Measurements from ENCODE around the gene SAA4. TPM values are rescaled to one million over a fixed set of nuclear protein-coding genes. Genes with fewer than 3 reads are reported as not detected.
A peak's percentile ranks its signal among the peaks of the same experiment; 100 is the strongest.

Gene SAA4
- total RNA-seq, 1 experiment from 2014 or later = 7.2 TPM

- CTCF ChIA-PET = interaction anchor here (1.0 to 1.5 kb wide), 6 partner anchors 9 to 128 kb away, joined by 3 to 10 read pairs (median 4); no protein-coding TSS in a partner anchor
- Mint-ChIP-seq H3K27ac (ENCODE audit: unreplicated experiment) (no peak overlapping the region), H3K4me3 (ENCODE audit: low read depth, unreplicated experiment) (no peak overlapping the region), H3K4me1 (ENCODE audit: low read depth, unreplicated experiment) (peaks cover 21% of the 10 kb centered on the region), H3K36me3 (ENCODE audit: insufficient read depth, unreplicated experiment) (peaks cover 9% of the 10 kb centered on the region), H3K9me3 (ENCODE audit: low read depth, unreplicated experiment) (no peaks in the 10 kb centered on the region), H3K27me3 (ENCODE audit: unreplicated experiment) (no peaks in the 10 kb centered on the region)
- peak; percentile 83 for TF ChIP-seq CTCF (IDR thresholded peaks at IDR 0.05; ENCODE audit: unreplicated experiment)
- no TSS peak for BruUV-seq (replicated peaks)
- intact Hi-C loops (cut with micrococcal nuclease; ENCODE audit: unreplicated experiment) = loop anchor here (5.0 to 10.0 kb wide), 3 partner anchors 78 to 281 kb away; partner anchors contain the start of genes GTF2H1, HPS5 and TSG101
- peak; percentile 76 for DNase-seq
Measured at GRCh38 chr11:18243783-18244362, 7.3 kb upstream of the SAA4 start.

- CTCF ChIA-PET = no interaction called here
- TF ChIP-seq CTCF (IDR thresholded peaks at IDR 0.05; ENCODE audit: unreplicated experiment) = no peak
- H3K36me3 Mint-ChIP-seq (ENCODE audit: insufficient read depth, unreplicated experiment) = peaks cover 5% of the 10 kb centered on the region
- intact Hi-C loops (cut with micrococcal nuclease; ENCODE audit: unreplicated experiment) = loop anchor here (5.0 to 10.0 kb wide), 3 partner anchors 83 to 285 kb away; partner anchors contain the start of genes GTF2H1, HPS5 and TSG101
- H3K4me3 Mint-ChIP-seq (ENCODE audit: low read depth, unreplicated experiment) = no peak overlapping the region
- H3K4me1 Mint-ChIP-seq (ENCODE audit: low read depth, unreplicated experiment) = no peaks in the 10 kb centered on the region
- no peaks in the 10 kb centered on the region for H3K27me3 Mint-ChIP-seq (ENCODE audit: unreplicated experiment)
- no peak overlapping the region for H3K27ac Mint-ChIP-seq (ENCODE audit: unreplicated experiment)
- no TSS peak for BruUV-seq (replicated peaks)
- H3K9me3 Mint-ChIP-seq (ENCODE audit: low read depth, unreplicated experiment) = no peaks in the 10 kb centered on the region
- no peak for DNase-seq
Measured at GRCh38 chr11:18239655-18240054, 3.1 kb upstream of the SAA4 start.

GRCh38 chr11:18235394-18236334 is 938 bp downstream of the SAA4 start:
- BruUV-seq (replicated peaks) = no TSS peak
- no peak overlapping the region for H3K27ac Mint-ChIP-seq (ENCODE audit: unreplicated experiment)
- DNase-seq = no peak
- CTCF ChIA-PET = no interaction called here
- no peaks in the 10 kb centered on the region for H3K9me3 Mint-ChIP-seq (ENCODE audit: low read depth, unreplicated experiment)
- H3K4me1 Mint-ChIP-seq (ENCODE audit: low read depth, unreplicated experiment) = no peaks in the 10 kb centered on the region
- TF ChIP-seq CTCF (IDR thresholded peaks at IDR 0.05; ENCODE audit: unreplicated experiment) = no peak
- intact Hi-C loops (cut with micrococcal nuclease; ENCODE audit: unreplicated experiment) = no loop called here
- no peaks in the 10 kb centered on the region for H3K36me3 Mint-ChIP-seq (ENCODE audit: insufficient read depth, unreplicated experiment)
- no peaks in the 10 kb centered on the region for H3K27me3 Mint-ChIP-seq (ENCODE audit: unreplicated experiment)
- no peak overlapping the region for H3K4me3 Mint-ChIP-seq (ENCODE audit: low read depth, unreplicated experiment)

- CTCF ChIA-PET = no interaction called here
- BruUV-seq (replicated peaks) = no TSS peak
- no peak overlapping the region for H3K27ac Mint-ChIP-seq (ENCODE audit: unreplicated experiment)
- no peak for TF ChIP-seq CTCF (IDR thresholded peaks at IDR 0.05; ENCODE audit: unreplicated experiment)
- intact Hi-C loops (cut with micrococcal nuclease; ENCODE audit: unreplicated experiment) = no loop called here
- no peak overlapping the region for H3K4me3 Mint-ChIP-seq (ENCODE audit: low read depth, unreplicated experiment)
- no peak for DNase-seq
- no peaks in the 10 kb centered on the region for H3K36me3 Mint-ChIP-seq (ENCODE audit: insufficient read depth, unreplicated experiment)
- H3K27me3 Mint-ChIP-seq (ENCODE audit: unreplicated experiment) = no peaks in the 10 kb centered on the region
- H3K4me1 Mint-ChIP-seq (ENCODE audit: low read depth, unreplicated experiment) = no peaks in the 10 kb centered on the region
- no peaks in the 10 kb centered on the region for H3K9me3 Mint-ChIP-seq (ENCODE audit: low read depth, unreplicated experiment)
Measured at GRCh38 chr11:18233912-18234311, 2.7 kb downstream of the SAA4 start.
